SKM-1 treated with dmso at 0.1 percent for 144 hours (cell line): Measurements from ENCODE around the gene MAPK8IP3.
"Not testable (repeated sequence)": the region's sequence is repeated elsewhere in the genome, so short reads cannot be mapped to it uniquely, and the experiment has no call there.

ENCODE experiments used
- DNase-seq: peaks from one replicate; lab custom pipeline; 2025; ENCODE audit not compliant: unreplicated experiment; lab: John Stamatoyannopoulos, UW

The MAPK8IP3 gene

GRCh38 chr16:1710811-1711507, 5.0 kb downstream of the MAPK8IP3 start:
- no peak for DNase-seq

- DNase-seq, result no peak
Measured at GRCh38 chr16:1712791-1713261, 6.8 kb downstream of the MAPK8IP3 start.

- DNase-seq, result no peak
Measured at GRCh38 chr16:1713331-1713730, 7.3 kb downstream of the MAPK8IP3 start.

DNA sequence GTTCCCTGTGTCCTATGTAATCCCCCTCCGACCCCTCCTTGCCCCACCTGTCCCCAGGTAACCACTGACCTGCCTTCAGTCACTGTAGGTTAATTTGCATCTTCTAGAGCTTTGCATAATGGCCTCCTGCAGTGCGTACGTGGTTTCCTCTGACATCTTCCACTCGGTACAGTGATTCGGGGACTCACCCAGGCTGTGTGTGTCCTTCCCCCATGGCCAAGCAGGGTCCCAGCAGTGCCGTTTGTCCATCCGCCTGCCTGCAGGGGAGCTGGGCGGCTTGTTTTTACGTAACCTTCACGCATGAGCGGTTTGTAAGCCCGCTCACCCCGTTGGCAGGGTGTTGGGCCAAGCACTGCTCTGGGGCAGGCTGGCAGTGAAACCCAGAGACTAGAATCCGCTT, 7.9 kb downstream of the MAPK8IP3 start:
- DNase-seq, result no peak

DNA sequence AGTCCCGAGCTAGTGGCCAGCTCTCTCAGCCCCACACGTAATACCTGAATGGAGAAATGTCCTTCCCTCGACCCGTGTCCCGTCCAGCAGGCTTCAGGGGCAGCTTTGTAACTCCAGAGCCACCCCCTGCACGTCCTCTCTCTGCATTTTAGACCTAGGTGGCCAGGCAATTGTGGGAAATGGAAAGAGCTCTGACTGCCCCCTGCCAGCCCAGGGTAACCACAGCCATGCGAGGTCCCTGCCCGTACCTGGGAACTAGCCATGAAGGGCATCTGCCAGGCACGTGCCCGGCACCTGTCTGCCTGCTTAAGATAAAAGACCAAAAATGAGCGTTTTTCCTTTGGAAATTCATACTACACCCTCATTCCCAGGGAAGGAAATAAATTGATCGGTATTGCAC, 9.2 kb downstream of the MAPK8IP3 start:
- DNase-seq, result no peak

DNA sequence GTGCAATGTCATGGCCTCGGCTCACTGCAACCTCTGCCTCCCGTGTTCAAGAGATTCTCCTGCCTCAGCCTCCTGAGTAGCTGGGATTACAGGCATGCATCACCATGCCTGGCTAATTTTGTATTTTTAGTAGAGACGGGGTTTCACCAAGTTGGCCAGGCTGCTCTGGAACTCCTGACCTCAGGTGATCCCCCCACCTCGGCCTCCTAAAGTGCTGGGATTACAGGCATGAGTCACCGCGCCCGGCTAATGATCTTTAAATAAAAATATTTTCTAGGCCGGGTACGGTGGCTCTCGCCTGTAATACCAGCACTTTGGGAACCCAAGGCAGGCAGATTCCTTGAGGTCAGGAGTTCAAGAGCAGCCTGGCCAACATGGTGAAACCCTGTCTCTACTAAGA, 12.2 kb downstream of the MAPK8IP3 start:
- DNase-seq, result not testable (repeated sequence)

DNA sequence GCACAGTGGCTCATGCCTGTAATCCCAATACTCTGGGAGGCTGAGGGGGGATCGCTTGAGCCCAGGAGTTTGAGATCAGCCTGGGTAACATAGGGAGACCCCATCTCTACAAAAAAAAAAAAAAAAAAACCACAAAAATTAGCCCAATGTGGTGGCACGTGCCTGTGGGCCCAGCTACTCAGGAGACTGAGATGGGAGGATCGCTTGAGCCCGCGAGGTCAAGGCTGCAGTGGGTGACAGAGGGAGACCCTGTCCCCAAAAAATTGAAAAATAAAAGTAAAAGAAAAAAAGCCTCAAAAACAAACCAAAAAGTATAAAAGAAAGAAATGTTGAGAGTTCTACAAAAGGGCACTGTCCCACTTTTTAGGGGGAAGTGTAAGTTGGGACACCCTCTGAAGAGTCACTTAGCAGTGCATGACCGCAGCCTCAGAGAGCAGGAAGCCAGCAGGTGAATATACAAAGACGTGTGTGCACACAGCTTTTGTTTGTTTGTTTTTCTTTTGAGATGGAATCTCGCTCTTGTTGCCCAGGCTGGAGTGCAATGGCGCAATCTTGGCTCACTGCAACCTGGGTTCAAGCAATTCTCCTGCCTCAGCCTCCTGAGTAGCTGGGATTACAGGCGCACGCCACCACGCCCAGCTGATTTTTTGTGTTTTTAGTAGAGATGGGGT, 13.7 kb downstream of the MAPK8IP3 start:
- DNase-seq, result not testable (repeated sequence)

DNA sequence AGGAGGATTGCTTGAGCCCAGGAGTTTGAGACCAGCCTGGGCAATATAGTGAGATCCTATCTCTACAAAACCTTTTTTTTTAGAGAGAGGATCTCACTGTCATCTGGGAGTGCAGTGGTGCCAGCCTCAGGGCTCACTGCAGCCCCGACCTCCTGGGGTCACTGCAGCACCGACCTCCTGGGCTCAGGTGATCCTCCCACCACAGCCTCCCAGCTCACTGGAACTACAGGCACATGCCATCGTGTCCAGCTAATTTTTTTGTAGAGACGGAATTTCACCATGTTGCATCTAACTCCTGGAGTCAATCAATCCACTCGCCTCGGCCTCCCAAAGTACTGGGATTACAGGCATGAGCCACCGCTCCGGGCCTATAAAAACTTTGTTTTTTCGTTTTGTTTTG, 15.4 kb downstream of the MAPK8IP3 start:
- DNase-seq, result no peak

DNA sequence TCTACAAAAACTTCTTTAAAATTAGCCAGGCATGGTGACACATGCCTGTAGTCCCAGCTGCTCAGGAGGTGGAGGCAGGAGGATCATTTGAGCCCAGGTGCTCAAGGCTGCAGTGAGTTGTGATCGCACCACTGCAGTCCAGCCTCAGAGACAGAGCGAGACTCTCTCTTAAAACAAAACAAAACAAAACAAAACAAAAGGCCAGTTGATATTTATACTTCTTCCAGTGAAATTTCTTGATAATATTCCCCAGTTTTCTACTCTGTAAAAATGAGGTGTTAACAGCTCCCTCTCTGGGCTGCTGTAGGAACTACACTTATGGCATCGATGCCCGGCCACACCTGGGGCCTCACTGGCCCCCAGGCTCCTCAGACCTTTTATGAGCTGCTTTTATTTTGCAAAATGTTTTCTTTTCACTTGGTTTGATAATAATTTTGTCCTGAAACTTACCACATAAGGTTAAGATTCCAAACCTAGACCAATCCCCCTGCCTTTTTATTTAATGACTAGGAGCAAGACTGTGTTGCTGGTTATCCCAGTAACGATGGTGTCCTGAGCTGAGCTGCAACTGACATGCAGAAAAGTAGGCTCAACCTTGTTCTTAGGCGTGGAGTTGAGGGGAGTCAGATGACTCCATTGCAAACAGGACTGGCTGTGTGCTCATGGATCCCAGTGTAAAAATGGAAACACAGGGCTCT, 17.6 kb downstream of the MAPK8IP3 start:
- peak; percentile 13 for DNase-seq

GRCh38 chr16:1724491-1724890, 18.5 kb downstream of the MAPK8IP3 start:
- no peak for DNase-seq

GRCh38 chr16:1726661-1727502, 20.9 kb downstream of the MAPK8IP3 start:
- no peak for DNase-seq

GRCh38 chr16:1727651-1728624, 21.9 kb downstream of the MAPK8IP3 start:
- no peak for DNase-seq

DNA sequence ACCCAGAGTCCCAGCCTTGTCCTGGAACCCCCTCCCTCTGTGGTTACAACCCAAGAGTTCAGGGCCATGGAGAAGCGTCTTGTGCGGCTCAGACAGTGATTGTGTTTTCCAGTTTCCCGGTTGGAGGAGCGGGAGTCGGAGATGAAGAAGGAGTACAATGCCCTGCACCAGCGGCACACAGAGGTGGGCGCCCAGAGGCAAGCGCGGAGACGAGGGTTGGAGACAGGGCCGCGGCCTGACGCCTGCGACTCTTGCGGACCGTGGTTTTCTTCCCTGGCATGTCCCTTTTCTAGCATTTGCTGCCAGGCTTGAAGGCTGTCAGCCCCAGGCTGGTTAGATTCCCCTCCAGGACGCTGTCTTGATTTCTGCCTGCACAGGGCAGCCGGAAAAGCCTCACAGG, 23.0 kb downstream of the MAPK8IP3 start:
- DNase-seq, result no peak

GRCh38 chr16:1729445-1729844, 23.4 kb downstream of the MAPK8IP3 start:
- DNase-seq, result no peak

- DNase-seq, result no peak
Measured at GRCh38 chr16:1731073-1731472, 25.1 kb downstream of the MAPK8IP3 start.

DNA sequence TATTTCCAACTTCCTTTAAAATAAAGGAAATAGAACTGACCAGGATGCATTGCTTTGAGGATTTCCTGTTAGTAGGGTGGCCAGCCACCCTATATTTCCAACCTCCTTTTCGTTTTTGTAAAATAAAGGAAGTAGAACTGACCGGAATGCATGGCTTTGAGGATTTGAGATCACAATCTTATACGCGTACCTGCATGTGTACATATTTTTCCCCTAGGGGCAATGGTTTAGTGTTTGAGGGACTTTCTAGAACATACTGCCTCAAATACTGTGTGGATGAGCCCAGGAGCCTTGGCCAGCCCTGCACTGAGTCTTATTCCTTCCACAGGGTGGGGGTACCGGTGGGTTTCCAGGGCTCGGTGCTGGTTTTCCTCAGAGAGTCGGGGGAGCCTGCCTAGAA, 25.6 kb downstream of the MAPK8IP3 start:
- no peak for DNase-seq

DNA sequence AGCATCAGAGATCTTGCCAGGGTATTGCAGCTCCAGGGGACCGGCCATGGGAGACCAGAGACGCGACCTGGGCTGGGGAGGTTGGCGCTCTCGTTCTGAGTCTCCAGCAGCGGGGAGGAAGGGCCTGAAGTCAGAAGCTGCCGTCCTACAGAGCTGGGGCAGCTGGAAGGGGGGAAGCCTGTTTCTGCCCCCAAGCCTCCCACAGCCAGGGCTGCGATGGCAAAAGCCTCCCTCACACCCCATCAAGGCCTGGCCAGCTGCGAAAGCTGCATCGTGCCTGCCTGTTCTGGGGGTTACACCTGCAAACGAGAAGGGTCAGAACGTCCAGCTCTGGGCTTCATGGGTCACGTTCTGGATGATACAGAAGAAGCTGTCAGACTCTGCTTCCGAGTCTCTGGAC, 26.1 kb downstream of the MAPK8IP3 start:
- no peak for DNase-seq

- not testable (repeated sequence) for DNase-seq
Measured at GRCh38 chr16:1732551-1732987, 26.6 kb downstream of the MAPK8IP3 start.

GRCh38 chr16:1734123-1734522, 28.1 kb downstream of the MAPK8IP3 start:
- no peak for DNase-seq

DNA sequence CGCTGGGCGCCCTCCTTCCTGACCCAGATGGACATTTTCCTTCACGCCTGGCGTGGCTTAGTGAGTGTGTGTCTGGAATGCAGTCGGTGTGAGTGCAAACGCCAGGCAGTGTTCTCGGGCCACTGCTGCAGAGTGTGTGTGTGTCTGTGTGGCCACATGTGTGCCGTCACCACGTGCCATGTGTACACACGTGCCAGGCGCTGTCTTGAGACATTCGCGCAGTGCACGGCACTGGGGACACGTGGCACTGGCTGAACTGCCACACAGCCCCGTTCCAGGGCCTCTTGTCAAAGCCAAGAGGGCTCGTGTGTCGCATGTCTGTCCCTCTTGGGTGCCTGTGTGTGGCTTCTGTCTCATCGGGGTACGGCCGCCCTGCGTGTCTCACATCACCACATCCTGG, 28.8 kb downstream of the MAPK8IP3 start:
- no peak for DNase-seq
